Neural cell (in vitro differentiated cells): ENCODE data around the gene GMPPA. TPM values are rescaled to one million over a fixed set of nuclear protein-coding genes. Genes with fewer than 3 reads are reported as not detected.

Experiments used
- H2AFZ ChIP-seq: fragments of 200-600, 300-800 bp; sonication (generic), shearing (Covaris generic); 2 replicates; pipeline ENCODE4 v1.6.0; 2014; ENCODE audit warnings: low read depth, mild to moderate bottlenecking, antibody characterized with exemption, low read length, moderate library complexity
- H3F3A ChIP-seq: fragments of 200-600 bp; shearing (Covaris generic); 2 replicates; pipeline ENCODE4 v1.6.1; 2016; ENCODE audit warnings: mild to moderate bottlenecking, moderate library complexity, mixed read lengths, antibody characterized with exemption, low read length; ENCODE audit not compliant: insufficient read depth, poor library complexity, severe bottlenecking
- H3K27ac ChIP-seq: fragments of 200-600, 300-800 bp; sonication (generic), shearing (Covaris generic); 2 replicates; pipeline ENCODE4 v1.5.1; 2014; ENCODE audit warnings: mild to moderate bottlenecking, low read length, moderate library complexity
- H3K27me3 ChIP-seq: fragments of 300-800, 200-600 bp; sonication (generic), shearing (Covaris generic); 2 replicates; pipeline ENCODE4 v1.6.0; 2014; ENCODE audit warnings: mild to moderate bottlenecking, low read depth, low read length, moderate library complexity; ENCODE audit not compliant: insufficient read depth
- H3K36me3 ChIP-seq: fragments of 300-800, 200-600 bp; sonication (generic), shearing (Covaris generic); 2 replicates; pipeline ENCODE4 v1.5.1; 2014; ENCODE audit warnings: mild to moderate bottlenecking, antibody characterized with exemption, low read length, moderate library complexity; ENCODE audit not compliant: insufficient read depth
- H3K4me2 ChIP-seq: fragments of 300-800, 200-600 bp; sonication (generic), shearing (Covaris generic); 2 replicates; pipeline ENCODE4 v1.6.0; 2014; ENCODE audit warnings: mild to moderate bottlenecking, low read length
- H3K4me3 ChIP-seq: fragments of 300-800, 200-600 bp; sonication (generic), shearing (Covaris generic); 2 replicates; pipeline ENCODE4 v1.5.1; 2014; ENCODE audit warnings: mild to moderate bottlenecking, low read length, moderate library complexity
- H3K79me2 ChIP-seq: fragments of 200-600 bp; shearing (Covaris generic); replicated peaks from 2 replicates; pipeline ENCODE4 v1.6.0; 2014; ENCODE audit warnings: mild to moderate bottlenecking, low read length, moderate library complexity; ENCODE audit not compliant: insufficient read depth
- H3K9ac ChIP-seq: fragments of 300-800, 200-600 bp; sonication (generic), shearing (Covaris generic); 2 replicates; pipeline ENCODE4 v1.6.1; 2016; ENCODE audit warnings: mild to moderate bottlenecking, low read length, mixed read lengths
- H3K9me2 ChIP-seq: fragments of 200-600 bp; shearing (Covaris generic); 2 replicates; pipeline ENCODE4 v1.6.1; 2016; ENCODE audit warnings: mild to moderate bottlenecking, low read length, mixed read lengths; ENCODE audit not compliant: insufficient read depth
- H3K9me3 ChIP-seq: fragments of 200-600, 300-800 bp; sonication (generic), shearing (Covaris generic); 2 replicates; pipeline ENCODE4 v1.6.1; 2016; ENCODE audit warnings: mild to moderate bottlenecking, mixed run types, low read length, moderate library complexity, mixed read lengths
- H4K20me1 ChIP-seq: fragments of 200-600 bp; shearing (Covaris generic); 2 replicates; pipeline ENCODE4 v1.6.1; 2016; ENCODE audit warnings: mild to moderate bottlenecking, mixed run types; ENCODE audit not compliant: insufficient read depth
- EP300 ChIP-seq: fragments of 450-650 bp; conservative IDR thresholded peaks from 2 replicates; pipeline ENCODE4 v1.6.1; 2014; ENCODE audit warnings: antibody characterized with exemption, mild to moderate bottlenecking, moderate library complexity; ENCODE audit not compliant: poor library complexity, severe bottlenecking
- EZH2 ChIP-seq: fragments of 200-600, 300-800 bp; shearing (Covaris generic), sonication (generic); IDR thresholded peaks from 2 replicates; pipeline ENCODE4 v1.6.1; 2014; ENCODE audit warnings: antibody characterized with exemption, low read length, borderline replicate concordance, mild to moderate bottlenecking; ENCODE audit not compliant: insufficient read depth, poor library complexity, severe bottlenecking
- MXI1 ChIP-seq: fragments of 450-650 bp; conservative IDR thresholded peaks from 2 replicates; pipeline ENCODE4 v1.6.1; 2014; ENCODE audit warnings: antibody characterized with exemption, mild to moderate bottlenecking; ENCODE audit not compliant: poor library complexity, severe bottlenecking
- POLR2AphosphoS5 ChIP-seq: IDR thresholded peaks from 2 replicates; pipeline ENCODE4 v1.6.1; 2012
- RAD21 ChIP-seq: fragments of 450-650 bp; conservative IDR thresholded peaks from 2 replicates; pipeline ENCODE4 v1.6.1; 2014; ENCODE audit warnings: antibody characterized with exemption, mild to moderate bottlenecking, moderate library complexity
- SMC3 ChIP-seq: fragments of 450-650 bp; conservative IDR thresholded peaks from 2 replicates; pipeline ENCODE4 v1.6.1; 2014; ENCODE audit warnings: antibody characterized with exemption, mild to moderate bottlenecking, moderate library complexity; ENCODE audit not compliant: poor library complexity
- TAF1 ChIP-seq: IDR thresholded peaks from 2 replicates; pipeline ENCODE4 v1.6.1; 2012; ENCODE audit warnings: low read depth
- polyA plus RNA-seq: library from polyadenylated mRNA; depleted of rRNA; stranded (reverse); fragments of >200 nt; gene quantifications from 2 replicates; pipeline ENCODE4 v1.2.3, GENCODE V29; 2014
- TF ChIP-seq, protein P1 (sequence below): fragments of 450-650 bp; IDR thresholded peaks from 2 replicates; pipeline ENCODE4 v1.5.1; 2014; ENCODE audit warnings: antibody characterized with exemption, mild to moderate bottlenecking, moderate library complexity; ENCODE audit not compliant: poor library complexity, severe bottlenecking
- TF ChIP-seq, protein P2 (sequence below): IDR thresholded peaks from 2 replicates; pipeline ENCODE4 v1.6.1; 2012; ENCODE audit warnings: borderline replicate concordance

GMPPA gene
- polyA plus RNA-seq, 1 donor from 2014 or later = 20.4 TPM

DNA sequence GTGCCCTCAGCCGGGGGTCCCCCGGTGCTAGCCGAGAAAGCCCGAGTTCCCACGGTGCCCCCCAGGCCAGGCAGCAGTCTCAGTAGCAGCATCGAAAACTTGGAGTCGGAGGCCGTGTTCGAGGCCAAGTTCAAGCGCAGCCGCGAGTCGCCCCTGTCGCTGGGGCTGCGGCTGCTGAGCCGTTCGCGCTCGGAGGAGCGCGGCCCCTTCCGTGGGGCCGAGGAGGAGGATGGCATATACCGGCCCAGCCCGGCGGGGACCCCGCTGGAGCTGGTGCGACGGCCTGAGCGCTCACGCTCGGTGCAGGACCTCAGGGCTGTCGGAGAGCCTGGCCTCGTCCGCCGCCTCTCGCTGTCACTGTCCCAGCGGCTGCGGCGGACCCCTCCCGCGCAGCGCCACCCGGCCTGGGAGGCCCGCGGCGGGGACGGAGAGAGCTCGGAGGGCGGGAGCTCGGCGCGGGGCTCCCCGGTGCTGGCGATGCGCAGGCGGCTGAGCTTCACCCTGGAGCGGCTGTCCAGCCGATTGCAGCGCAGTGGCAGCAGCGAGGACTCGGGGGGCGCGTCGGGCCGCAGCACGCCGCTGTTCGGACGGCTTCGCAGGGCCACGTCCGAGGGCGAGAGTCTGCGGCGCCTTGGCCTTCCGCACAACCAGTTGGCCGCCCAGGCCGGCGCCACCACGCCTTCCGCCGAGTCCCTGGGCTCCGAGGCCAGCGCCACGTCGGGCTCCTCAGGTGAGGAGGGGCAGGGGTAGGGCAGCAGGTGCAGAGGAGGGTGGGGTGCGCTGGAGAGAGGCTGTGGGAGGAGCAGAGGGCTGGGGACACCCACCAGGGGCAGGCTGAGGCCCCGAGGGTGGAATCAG is 14.1 kb upstream of the GMPPA start:
- no peak overlapping the region for H3K4me2 ChIP-seq
- no peaks in the 10 kb centered on the region for H4K20me1 ChIP-seq
- no peak overlapping the region for H3K27ac ChIP-seq
- H3K9me2 ChIP-seq = no peaks in the 10 kb centered on the region
- peak overlapping the region; percentile 53 for H3K4me3 ChIP-seq
- no peaks in the 10 kb centered on the region for H3K9me3 ChIP-seq
- peaks cover 56% of the 10 kb centered on the region for H3K27me3 ChIP-seq
- no peak overlapping the region for H2AFZ ChIP-seq
- no peaks in the 10 kb centered on the region for H3F3A ChIP-seq
- no peaks in the 10 kb centered on the region for H3K36me3 ChIP-seq
- no peak overlapping the region for H3K9ac ChIP-seq
- H3K79me2 ChIP-seq = no peaks in the 10 kb centered on the region
- no peak for TF ChIP-seq POLR2AphosphoS5
- TF ChIP-seq EZH2 = peak; percentile 56

DNA sequence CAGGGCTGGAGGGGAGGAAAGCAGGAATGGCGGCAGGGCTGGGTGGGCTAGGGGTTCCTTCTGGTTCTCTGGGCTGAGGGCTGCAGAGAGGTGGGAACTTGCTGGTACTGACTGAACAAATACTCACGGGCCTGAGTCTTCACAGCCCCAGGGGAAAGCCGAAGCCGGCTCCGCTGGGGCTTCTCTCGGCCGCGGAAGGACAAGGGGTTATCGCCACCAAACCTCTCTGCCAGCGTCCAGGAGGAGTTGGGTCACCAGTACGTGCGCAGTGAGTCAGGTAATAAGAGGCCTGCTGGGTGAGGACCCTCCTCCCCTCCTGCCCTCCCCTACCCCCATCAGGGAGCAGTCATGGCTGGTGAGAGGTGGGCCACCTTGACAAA is 13.5 kb upstream of the GMPPA start:
- H3K9me2 ChIP-seq = no peaks in the 10 kb centered on the region
- TF ChIP-seq, protein P1, sequence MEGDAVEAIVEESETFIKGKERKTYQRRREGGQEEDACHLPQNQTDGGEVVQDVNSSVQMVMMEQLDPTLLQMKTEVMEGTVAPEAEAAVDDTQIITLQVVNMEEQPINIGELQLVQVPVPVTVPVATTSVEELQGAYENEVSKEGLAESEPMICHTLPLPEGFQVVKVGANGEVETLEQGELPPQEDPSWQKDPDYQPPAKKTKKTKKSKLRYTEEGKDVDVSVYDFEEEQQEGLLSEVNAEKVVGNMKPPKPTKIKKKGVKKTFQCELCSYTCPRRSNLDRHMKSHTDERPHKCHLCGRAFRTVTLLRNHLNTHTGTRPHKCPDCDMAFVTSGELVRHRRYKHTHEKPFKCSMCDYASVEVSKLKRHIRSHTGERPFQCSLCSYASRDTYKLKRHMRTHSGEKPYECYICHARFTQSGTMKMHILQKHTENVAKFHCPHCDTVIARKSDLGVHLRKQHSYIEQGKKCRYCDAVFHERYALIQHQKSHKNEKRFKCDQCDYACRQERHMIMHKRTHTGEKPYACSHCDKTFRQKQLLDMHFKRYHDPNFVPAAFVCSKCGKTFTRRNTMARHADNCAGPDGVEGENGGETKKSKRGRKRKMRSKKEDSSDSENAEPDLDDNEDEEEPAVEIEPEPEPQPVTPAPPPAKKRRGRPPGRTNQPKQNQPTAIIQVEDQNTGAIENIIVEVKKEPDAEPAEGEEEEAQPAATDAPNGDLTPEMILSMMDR = no peak
- TF ChIP-seq POLR2AphosphoS5 (no peak), EP300 (no peak), EZH2 (no peak), MXI1 (no peak), SMC3 (no peak), TAF1 (no peak), RAD21 (no peak)
- TF ChIP-seq, protein P2, sequence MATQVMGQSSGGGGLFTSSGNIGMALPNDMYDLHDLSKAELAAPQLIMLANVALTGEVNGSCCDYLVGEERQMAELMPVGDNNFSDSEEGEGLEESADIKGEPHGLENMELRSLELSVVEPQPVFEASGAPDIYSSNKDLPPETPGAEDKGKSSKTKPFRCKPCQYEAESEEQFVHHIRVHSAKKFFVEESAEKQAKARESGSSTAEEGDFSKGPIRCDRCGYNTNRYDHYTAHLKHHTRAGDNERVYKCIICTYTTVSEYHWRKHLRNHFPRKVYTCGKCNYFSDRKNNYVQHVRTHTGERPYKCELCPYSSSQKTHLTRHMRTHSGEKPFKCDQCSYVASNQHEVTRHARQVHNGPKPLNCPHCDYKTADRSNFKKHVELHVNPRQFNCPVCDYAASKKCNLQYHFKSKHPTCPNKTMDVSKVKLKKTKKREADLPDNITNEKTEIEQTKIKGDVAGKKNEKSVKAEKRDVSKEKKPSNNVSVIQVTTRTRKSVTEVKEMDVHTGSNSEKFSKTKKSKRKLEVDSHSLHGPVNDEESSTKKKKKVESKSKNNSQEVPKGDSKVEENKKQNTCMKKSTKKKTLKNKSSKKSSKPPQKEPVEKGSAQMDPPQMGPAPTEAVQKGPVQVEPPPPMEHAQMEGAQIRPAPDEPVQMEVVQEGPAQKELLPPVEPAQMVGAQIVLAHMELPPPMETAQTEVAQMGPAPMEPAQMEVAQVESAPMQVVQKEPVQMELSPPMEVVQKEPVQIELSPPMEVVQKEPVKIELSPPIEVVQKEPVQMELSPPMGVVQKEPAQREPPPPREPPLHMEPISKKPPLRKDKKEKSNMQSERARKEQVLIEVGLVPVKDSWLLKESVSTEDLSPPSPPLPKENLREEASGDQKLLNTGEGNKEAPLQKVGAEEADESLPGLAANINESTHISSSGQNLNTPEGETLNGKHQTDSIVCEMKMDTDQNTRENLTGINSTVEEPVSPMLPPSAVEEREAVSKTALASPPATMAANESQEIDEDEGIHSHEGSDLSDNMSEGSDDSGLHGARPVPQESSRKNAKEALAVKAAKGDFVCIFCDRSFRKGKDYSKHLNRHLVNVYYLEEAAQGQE = no peak

More for the DNA sequence above, 13.5 kb upstream of the GMPPA start:
- no peak overlapping the region for H3K27ac ChIP-seq
- H3K79me2 ChIP-seq = no peaks in the 10 kb centered on the region
- peaks cover 56% of the 10 kb centered on the region for H3K27me3 ChIP-seq
- no peaks in the 10 kb centered on the region for H3F3A ChIP-seq
- H3K36me3 ChIP-seq = no peaks in the 10 kb centered on the region
- H2AFZ ChIP-seq = no peak overlapping the region
- H3K4me2 ChIP-seq = no peak overlapping the region
- no peaks in the 10 kb centered on the region for H4K20me1 ChIP-seq
- H3K9ac ChIP-seq = no peak overlapping the region
- no peaks in the 10 kb centered on the region for H3K9me3 ChIP-seq
- H3K4me3 ChIP-seq = no peak overlapping the region
